HL-60 (cell line): ENCODE measurements around the gene OSBPL3.

Experiments
- POLR2AphosphoS5 ChIP-seq: IDR thresholded peaks from 2 replicates; pipeline ENCODE4 v1.6.1; 2012; ENCODE audit warnings: low read depth
- TF ChIP-seq, protein P1 (sequence below): IDR thresholded peaks from one replicate; pipeline ENCODE4 v1.5.1; 2011; ENCODE audit warnings: low read length, control low read depth, inconsistent platforms; ENCODE audit not compliant: insufficient read depth

DNA sequence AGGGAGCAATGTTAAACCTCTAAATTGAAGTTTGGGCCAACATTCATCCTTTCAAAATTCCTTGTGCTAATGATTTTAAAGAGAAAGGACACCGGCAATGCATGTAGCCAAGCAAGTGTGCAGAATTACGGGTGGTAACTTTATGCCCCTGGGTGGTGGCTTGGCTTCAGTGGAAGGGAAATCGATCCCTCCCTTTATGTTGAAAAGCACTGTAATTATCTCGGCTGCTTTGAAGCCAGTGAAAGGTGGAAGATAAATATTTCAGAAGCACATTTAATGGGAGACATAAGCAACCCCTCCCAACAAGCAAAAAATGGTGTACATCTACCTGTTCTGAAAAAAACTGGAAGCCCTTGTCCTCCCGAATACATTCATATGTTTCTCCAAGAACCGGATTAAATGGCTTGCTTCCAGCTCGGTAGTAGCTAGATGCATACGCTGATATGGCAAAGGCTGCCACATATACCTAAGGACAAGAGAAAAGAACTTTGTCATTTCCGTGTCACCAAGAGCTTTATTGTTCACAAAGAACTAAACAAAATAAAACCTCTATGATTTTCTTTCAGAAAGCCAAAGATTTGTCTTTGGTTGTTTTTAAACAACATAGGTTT lies 149.4 kb downstream of the OSBPL3 start:
- TF ChIP-seq POLR2AphosphoS5 = no peak
- TF ChIP-seq, protein P1, sequence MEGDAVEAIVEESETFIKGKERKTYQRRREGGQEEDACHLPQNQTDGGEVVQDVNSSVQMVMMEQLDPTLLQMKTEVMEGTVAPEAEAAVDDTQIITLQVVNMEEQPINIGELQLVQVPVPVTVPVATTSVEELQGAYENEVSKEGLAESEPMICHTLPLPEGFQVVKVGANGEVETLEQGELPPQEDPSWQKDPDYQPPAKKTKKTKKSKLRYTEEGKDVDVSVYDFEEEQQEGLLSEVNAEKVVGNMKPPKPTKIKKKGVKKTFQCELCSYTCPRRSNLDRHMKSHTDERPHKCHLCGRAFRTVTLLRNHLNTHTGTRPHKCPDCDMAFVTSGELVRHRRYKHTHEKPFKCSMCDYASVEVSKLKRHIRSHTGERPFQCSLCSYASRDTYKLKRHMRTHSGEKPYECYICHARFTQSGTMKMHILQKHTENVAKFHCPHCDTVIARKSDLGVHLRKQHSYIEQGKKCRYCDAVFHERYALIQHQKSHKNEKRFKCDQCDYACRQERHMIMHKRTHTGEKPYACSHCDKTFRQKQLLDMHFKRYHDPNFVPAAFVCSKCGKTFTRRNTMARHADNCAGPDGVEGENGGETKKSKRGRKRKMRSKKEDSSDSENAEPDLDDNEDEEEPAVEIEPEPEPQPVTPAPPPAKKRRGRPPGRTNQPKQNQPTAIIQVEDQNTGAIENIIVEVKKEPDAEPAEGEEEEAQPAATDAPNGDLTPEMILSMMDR = no peak
